Loucy (cell line): ENCODE results near the gene VAV2.

ENCODE experiments used
- H2AFZ ChIP-seq: fragments of 200-600 bp; sonication (generic); 2 replicates; pipeline ENCODE4 v1.6.0; 2016; ENCODE audit warnings: antibody characterized with exemption, mild to moderate bottlenecking, low read length, moderate library complexity
- H3F3A ChIP-seq: fragments of 200-600 bp; 2 replicates; pipeline ENCODE4 v1.6.0; 2016; ENCODE audit warnings: antibody characterized with exemption, low read depth, mild to moderate bottlenecking
- H3K27me3 ChIP-seq: fragments of 200-600 bp; sonication (generic); 2 replicates; pipeline ENCODE4 v1.6.1; 2014; ENCODE audit warnings: low read length, mild to moderate bottlenecking; ENCODE audit not compliant: insufficient read depth, poor library complexity, severe bottlenecking
- H3K36me3 ChIP-seq: fragments of 200-600 bp; sonication (generic); 2 replicates; pipeline ENCODE4 v1.6.1; 2016; ENCODE audit warnings: low read length; ENCODE audit not compliant: insufficient read depth
- H3K4me1 ChIP-seq: fragments of 200-600 bp; sonication (generic); 2 replicates; pipeline ENCODE4 v1.5.1; 2014; ENCODE audit warnings: low read length, mild to moderate bottlenecking; ENCODE audit not compliant: insufficient read depth, poor library complexity, severe bottlenecking
- H3K4me2 ChIP-seq: fragments of 200-600 bp; sonication (generic); 2 replicates; pipeline ENCODE4 v1.6.0; 2014; ENCODE audit warnings: antibody characterized with exemption, low read length, low read depth, mild to moderate bottlenecking; ENCODE audit not compliant: poor library complexity, severe bottlenecking
- H3K4me3 ChIP-seq: fragments of 200-600 bp; sonication (generic); 2 replicates; pipeline ENCODE4 v1.5.1; 2014; ENCODE audit warnings: low read length, mild to moderate bottlenecking, mixed read lengths; ENCODE audit not compliant: poor library complexity, severe bottlenecking
- H3K79me2 ChIP-seq: fragments of 200-600 bp; sonication (generic); 2 replicates; pipeline ENCODE4 v1.6.1; 2014; ENCODE audit warnings: low read length; ENCODE audit not compliant: insufficient read depth
- H3K9ac ChIP-seq: fragments of 200-600 bp; sonication (generic); 2 replicates; pipeline ENCODE4 v1.6.0; 2014; ENCODE audit warnings: mild to moderate bottlenecking, low read depth, low read length, moderate library complexity; ENCODE audit not compliant: poor library complexity, severe bottlenecking
- H3K9me2 ChIP-seq: fragments of 200-600 bp; sonication (generic); replicated peaks from 2 replicates; pipeline ENCODE4 v1.6.1; 2016; ENCODE audit warnings: low read depth, low read length, mixed read lengths
- H3K9me3 ChIP-seq: fragments of 200-600 bp; sonication (generic); 2 replicates; pipeline ENCODE4 v1.6.1; 2014; ENCODE audit warnings: mild to moderate bottlenecking, antibody characterized with exemption, low read length, low read depth; ENCODE audit not compliant: insufficient read depth
- H4K20me1 ChIP-seq: fragments of 200-600 bp; sonication (generic); 2 replicates; pipeline ENCODE4 v1.6.0; 2014; ENCODE audit warnings: antibody characterized with exemption, low read length, mild to moderate bottlenecking; ENCODE audit not compliant: insufficient read depth, poor library complexity, severe bottlenecking
- CTCF ChIP-seq: fragments of 200-600 bp; sonication (generic); conservative IDR thresholded peaks from 2 replicates; pipeline ENCODE4 v1.5.1; 2014; ENCODE audit warnings: mild to moderate bottlenecking, antibody characterized with exemption, low read length
- EZH2phosphoT487 ChIP-seq: fragments of 200-600 bp; IDR thresholded peaks from 2 replicates; pipeline ENCODE4 v1.6.1; 2018; ENCODE audit warnings: antibody characterized with exemption, mild to moderate bottlenecking, moderate library complexity, borderline replicate concordance

VAV2 gene

GRCh38 chr9:133895335-133895734 lies 96.8 kb downstream of the VAV2 start:
- no peaks in the 10 kb centered on the region for H3K27me3 ChIP-seq
- no peak overlapping the region for H2AFZ ChIP-seq
- no peaks in the 10 kb centered on the region for H3K9me2 ChIP-seq
- no peaks in the 10 kb centered on the region for H3F3A ChIP-seq
- H3K36me3 ChIP-seq, result no peaks in the 10 kb centered on the region
- H3K9me3 ChIP-seq, result no peaks in the 10 kb centered on the region
- H3K9ac ChIP-seq, result no peak overlapping the region
- no peak overlapping the region for H3K4me3 ChIP-seq
- no peaks in the 10 kb centered on the region for H3K79me2 ChIP-seq
- no peak overlapping the region for H3K4me2 ChIP-seq
- no peaks in the 10 kb centered on the region for H4K20me1 ChIP-seq
- H3K4me1 ChIP-seq, result no peaks in the 10 kb centered on the region
- TF ChIP-seq CTCF (no peak), EZH2phosphoT487 (no peak)

GRCh38 chr9:133894377-133895321 lies 97.5 kb downstream of the VAV2 start:
- H3K4me3 ChIP-seq, result no peak overlapping the region
- H3K9ac ChIP-seq, result no peak overlapping the region
- no peaks in the 10 kb centered on the region for H3K4me1 ChIP-seq
- no peak for TF ChIP-seq CTCF
- TF ChIP-seq EZH2phosphoT487, result no peak
- no peaks in the 10 kb centered on the region for H3K79me2 ChIP-seq
- no peaks in the 10 kb centered on the region for H3F3A ChIP-seq
- H4K20me1 ChIP-seq, result no peaks in the 10 kb centered on the region
- no peaks in the 10 kb centered on the region for H3K9me3 ChIP-seq
- no peaks in the 10 kb centered on the region for H3K9me2 ChIP-seq
- no peaks in the 10 kb centered on the region for H3K36me3 ChIP-seq
- no peak overlapping the region for H3K4me2 ChIP-seq
- no peaks in the 10 kb centered on the region for H3K27me3 ChIP-seq
- no peak overlapping the region for H2AFZ ChIP-seq

- no peaks in the 10 kb centered on the region for H3K9me3 ChIP-seq
- no peak overlapping the region for H3K9ac ChIP-seq
- TF ChIP-seq CTCF (no peak), EZH2phosphoT487 (no peak)
- no peak overlapping the region for H3K4me2 ChIP-seq
- no peaks in the 10 kb centered on the region for H3F3A ChIP-seq
- no peak overlapping the region for H3K4me3 ChIP-seq
- no peaks in the 10 kb centered on the region for H3K27me3 ChIP-seq
- H3K9me2 ChIP-seq, result no peaks in the 10 kb centered on the region
- no peak overlapping the region for H2AFZ ChIP-seq
- no peaks in the 10 kb centered on the region for H3K4me1 ChIP-seq
- H4K20me1 ChIP-seq, result no peaks in the 10 kb centered on the region
- H3K79me2 ChIP-seq, result no peaks in the 10 kb centered on the region
- no peaks in the 10 kb centered on the region for H3K36me3 ChIP-seq
Measured at GRCh38 chr9:133893191-133893994, 98.7 kb downstream of the VAV2 start.
